Liver (tissue), 9 donors: ENCODE data around the gene NCF4. TPM values are rescaled to one million over a fixed set of nuclear protein-coding genes. Genes with fewer than 3 reads are reported as not detected.

Experiments used
- DNase-seq: peaks from one replicate; pipeline ENCODE4 v3.0.0-alpha.2; 2017; ENCODE audit warnings: low spot score
- H3K27ac ChIP-seq, 2 donors: one replicate each; pipeline ENCODE4 v1.7.0; 2013; ENCODE audit warnings: inconsistent platforms in 2 of 2, low read length in 2 of 2, control low read depth in 1 of 2, low read depth in 1 of 2, mild to moderate bottlenecking in 1 of 2
- H3K27me3 ChIP-seq, 4 donors: one replicate each; pipeline versions ENCODE4 v1.6.1 to v1.7.0; 2013; ENCODE audit warnings: low read length in 3 of 4, inconsistent platforms in 1 of 4, mild to moderate bottlenecking in 1 of 4, moderate library complexity in 1 of 4; ENCODE audit not compliant: control insufficient read depth in 4 of 4, insufficient read depth in 4 of 4
- H3K36me3 ChIP-seq, 4 donors: one replicate each; pipeline versions ENCODE4 v1.6.1 to v1.7.0; 2013; ENCODE audit warnings: low read length in 3 of 4, mild to moderate bottlenecking in 3 of 4, low read depth in 1 of 4, moderate library complexity in 1 of 4; ENCODE audit not compliant: control insufficient read depth in 4 of 4, insufficient read depth in 3 of 4
- H3K4me1 ChIP-seq, 4 donors: one replicate each; pipeline versions ENCODE4 v1.6.1 to v1.7.0; 2013; ENCODE audit warnings: low read length in 3 of 4, mild to moderate bottlenecking in 3 of 4, moderate library complexity in 1 of 4; ENCODE audit not compliant: control insufficient read depth in 4 of 4, insufficient read depth in 4 of 4
- H3K4me3 ChIP-seq, 3 donors: one replicate each; pipeline versions ENCODE4 v1.6.1 to v1.7.0; 2013; ENCODE audit warnings: low read length in 3 of 3, control low read depth in 1 of 3, low read depth in 1 of 3, mild to moderate bottlenecking in 1 of 3
- H3K9ac ChIP-seq, 2 donors: one replicate each; pipeline ENCODE4 v1.7.0; 2013; ENCODE audit warnings: low read length in 2 of 2, mild to moderate bottlenecking in 2 of 2, moderate library complexity in 2 of 2, control low read depth in 1 of 2, low read depth in 1 of 2
- H3K9me3 ChIP-seq, 4 donors: one replicate each; pipeline versions ENCODE4 v1.6.1 to v1.7.0; 2013; ENCODE audit warnings: low read length in 3 of 4; ENCODE audit not compliant: control insufficient read depth in 4 of 4
- EGR1 ChIP-seq, 2 donors: IDR thresholded peaks; 2 replicates each; pipeline ENCODE4 v1.6.1; 2016 to 2018; ENCODE audit warnings: antibody characterized with exemption in 2 of 2, low read depth in 2 of 2
- FOXA1 ChIP-seq: IDR thresholded peaks from 2 replicates; pipeline ENCODE4 v1.6.1; 2016; ENCODE audit warnings: antibody characterized with exemption
- FOXA2 ChIP-seq: IDR thresholded peaks from 2 replicates; pipeline ENCODE4 v1.6.1; 2016; ENCODE audit warnings: antibody characterized with exemption
- HNF4A ChIP-seq, 2 donors: conservative IDR thresholded peaks; 2 replicates each; pipeline ENCODE4 v1.6.1; 2016; ENCODE audit warnings: antibody characterized with exemption in 2 of 2, mild to moderate bottlenecking in 2 of 2
- JUND ChIP-seq, 2 donors: IDR thresholded peaks; 2 replicates each; pipeline ENCODE4 v1.6.1; 2016; ENCODE audit warnings: antibody characterized with exemption in 2 of 2
- MAX ChIP-seq: IDR thresholded peaks from 2 replicates; pipeline ENCODE4 v1.6.1; 2016; ENCODE audit warnings: antibody characterized with exemption
- RAD21 ChIP-seq, 2 donors: IDR thresholded peaks; 2 replicates each; pipeline ENCODE4 v1.6.1; 2016; ENCODE audit warnings: antibody characterized with exemption in 2 of 2, mild to moderate bottlenecking in 2 of 2
- SP1 ChIP-seq: IDR thresholded peaks from 2 replicates; pipeline ENCODE4 v1.6.1; 2018; ENCODE audit warnings: antibody characterized with exemption, mild to moderate bottlenecking
- YY1 ChIP-seq: IDR thresholded peaks from 2 replicates; pipeline ENCODE4 v1.6.1; 2016; ENCODE audit warnings: antibody characterized with exemption, mild to moderate bottlenecking
- WGBS: extraction: QIAGEN DNeasy Blood & Tissue Kit; methylation state at CpG from one replicate; pipeline ENCODE4 v1.1.7; 2013; 5-methylcytosine and 5-hydroxymethylcytosine counted together
- polyA plus RNA-seq, 2 donors: library from polyadenylated mRNA; stranded (reverse) in 1 of 2; unstranded in 1 of 2; fragments of 200-250 nt in 1 of 2; fragments of >200 nt in 1 of 2; fragmentation: Nextera tagmentation in 1 of 2; extraction: Ambion mirVana in 1 of 2; gene quantifications; one replicate each; pipeline versions ENCODE4 v1.2.1 to v1.2.3, GENCODE V29; 2013 to 2015
- total RNA-seq, 2 donors: library from RNA; depleted of rRNA; stranded (reverse); fragments of >200 nt; gene quantifications; one replicate each; pipeline ENCODE4 v1.2.3, GENCODE V29; 2014
- TF ChIP-seq, protein P1 (sequence below): IDR thresholded peaks from 2 replicates; pipeline ENCODE4 v1.6.1; 2016; ENCODE audit warnings: antibody characterized with exemption
- TF ChIP-seq, protein P2 (sequence below): fragments of 150-350 bp; IDR thresholded peaks from 2 replicates; pipeline ENCODE4 v1.5.1; 2017; ENCODE audit warnings: improper control_type of control experiment, low read depth, low read length; ENCODE audit not compliant: missing input control
- donor health status: healthy.
- donor health status: healthy.
- donor health status: healthy.
- donor health status: healthy.
- donor health status: healthy.

The NCF4 gene
- total and polyA plus RNA-seq, 4 donors: 3.9 to 14.3 (median 5.4) TPM

GRCh38 chr22:36824655-36825054 is 36.2 kb upstream of the NCF4 start:
- Histone ChIP-seq H3K27me3 (peaks cover 0 to 2% (median 0%) of the 10 kb centered on the region in 4 donors), H3K9ac (no peak overlapping the region)

GRCh38 chr22:36826262-36826661 is 34.5 kb upstream of the NCF4 start:
- TF ChIP-seq EGR1 (IDR thresholded peaks at IDR 0.05; ENCODE audit: low read depth in 2 of 2) (no peak), HNF4A (conservative IDR thresholded peaks at IDR 0.05) (no peak), YY1 (no peak), FOXA1 (no peak)
- TF ChIP-seq, protein P1, sequence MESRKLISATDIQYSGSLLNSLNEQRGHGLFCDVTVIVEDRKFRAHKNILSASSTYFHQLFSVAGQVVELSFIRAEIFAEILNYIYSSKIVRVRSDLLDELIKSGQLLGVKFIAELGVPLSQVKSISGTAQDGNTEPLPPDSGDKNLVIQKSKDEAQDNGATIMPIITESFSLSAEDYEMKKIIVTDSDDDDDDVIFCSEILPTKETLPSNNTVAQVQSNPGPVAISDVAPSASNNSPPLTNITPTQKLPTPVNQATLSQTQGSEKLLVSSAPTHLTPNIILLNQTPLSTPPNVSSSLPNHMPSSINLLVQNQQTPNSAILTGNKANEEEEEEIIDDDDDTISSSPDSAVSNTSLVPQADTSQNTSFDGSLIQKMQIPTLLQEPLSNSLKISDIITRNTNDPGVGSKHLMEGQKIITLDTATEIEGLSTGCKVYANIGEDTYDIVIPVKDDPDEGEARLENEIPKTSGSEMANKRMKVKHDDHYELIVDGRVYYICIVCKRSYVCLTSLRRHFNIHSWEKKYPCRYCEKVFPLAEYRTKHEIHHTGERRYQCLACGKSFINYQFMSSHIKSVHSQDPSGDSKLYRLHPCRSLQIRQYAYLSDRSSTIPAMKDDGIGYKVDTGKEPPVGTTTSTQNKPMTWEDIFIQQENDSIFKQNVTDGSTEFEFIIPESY: no peak
- no peak for DNase-seq
- Histone ChIP-seq H3K9me3 (no peaks in the 10 kb centered on the region), H3K4me3 (no peak overlapping the region), H3K4me1 (no peaks in the 10 kb centered on the region), H3K27me3 (no peaks in the 10 kb centered on the region), H3K36me3 (no peaks in the 10 kb centered on the region), H3K27ac (no peak overlapping the region), H3K9ac (no peak overlapping the region)
- 80% methylated on average over 6 of the region's 6 CpGs for WGBS

More at GRCh38 chr22:36824655-36825054, 36.2 kb upstream of the NCF4 start:
- WGBS: 93% methylated on average over 2 of the region's 2 CpGs
- no peak for DNase-seq
- no peak overlapping the region for H3K27ac ChIP-seq
- H3K36me3 ChIP-seq: no peaks in the 10 kb centered on the region
- no peaks in the 10 kb centered on the region for H3K4me1 ChIP-seq
- no peak overlapping the region for H3K4me3 ChIP-seq
- H3K9me3 ChIP-seq: no peaks in the 10 kb centered on the region
- TF ChIP-seq EGR1 (IDR thresholded peaks at IDR 0.05; ENCODE audit: low read depth in 2 of 2) (no peak), MAX (no peak), FOXA1 (no peak), FOXA2 (no peak)

DNA sequence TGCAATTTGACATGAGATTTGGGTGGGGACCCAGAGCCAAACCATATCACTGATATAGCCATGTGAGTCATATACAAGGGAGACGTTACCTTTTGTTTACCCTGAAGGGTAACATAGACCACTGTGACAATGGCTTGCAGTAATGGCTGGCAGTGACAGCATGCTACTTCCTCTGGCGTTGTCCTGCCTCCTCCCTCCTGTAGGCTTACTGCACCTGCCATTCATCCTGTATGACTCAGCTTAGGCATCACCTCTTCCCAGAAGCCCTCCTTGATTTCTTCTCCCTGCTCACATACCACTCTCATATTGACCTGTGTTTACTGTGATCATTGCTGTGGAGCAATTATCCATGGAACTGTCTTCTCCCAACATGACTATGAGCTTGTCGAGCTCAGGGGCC is 32.0 kb upstream of the NCF4 start:
- 55% methylated on average over 3 of the region's 3 CpGs for WGBS
- H3K9ac ChIP-seq: no peak overlapping the region
- TF ChIP-seq MAX (no peak), FOXA1 (no peak), HNF4A (conservative IDR thresholded peaks at IDR 0.05) (no peak), JUND (IDR thresholded peaks at IDR 0.05) (no peak), SP1 (no peak), RAD21 (IDR thresholded peaks at IDR 0.05) (no peak), FOXA2 (no peak), YY1 (no peak)
- TF ChIP-seq, protein P2, sequence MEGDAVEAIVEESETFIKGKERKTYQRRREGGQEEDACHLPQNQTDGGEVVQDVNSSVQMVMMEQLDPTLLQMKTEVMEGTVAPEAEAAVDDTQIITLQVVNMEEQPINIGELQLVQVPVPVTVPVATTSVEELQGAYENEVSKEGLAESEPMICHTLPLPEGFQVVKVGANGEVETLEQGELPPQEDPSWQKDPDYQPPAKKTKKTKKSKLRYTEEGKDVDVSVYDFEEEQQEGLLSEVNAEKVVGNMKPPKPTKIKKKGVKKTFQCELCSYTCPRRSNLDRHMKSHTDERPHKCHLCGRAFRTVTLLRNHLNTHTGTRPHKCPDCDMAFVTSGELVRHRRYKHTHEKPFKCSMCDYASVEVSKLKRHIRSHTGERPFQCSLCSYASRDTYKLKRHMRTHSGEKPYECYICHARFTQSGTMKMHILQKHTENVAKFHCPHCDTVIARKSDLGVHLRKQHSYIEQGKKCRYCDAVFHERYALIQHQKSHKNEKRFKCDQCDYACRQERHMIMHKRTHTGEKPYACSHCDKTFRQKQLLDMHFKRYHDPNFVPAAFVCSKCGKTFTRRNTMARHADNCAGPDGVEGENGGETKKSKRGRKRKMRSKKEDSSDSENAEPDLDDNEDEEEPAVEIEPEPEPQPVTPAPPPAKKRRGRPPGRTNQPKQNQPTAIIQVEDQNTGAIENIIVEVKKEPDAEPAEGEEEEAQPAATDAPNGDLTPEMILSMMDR: no peak
- H3K4me1 ChIP-seq: no peaks in the 10 kb centered on the region
- H3K4me3 ChIP-seq: no peak overlapping the region
- H3K9me3 ChIP-seq: peaks cover 0 to 3% (median under 1%) of the 10 kb centered on the region in 4 donors
- H3K36me3 ChIP-seq: no peaks in the 10 kb centered on the region
- H3K27me3 ChIP-seq: no peaks in the 10 kb centered on the region
- H3K27ac ChIP-seq: no peak overlapping the region
- DNase-seq: no peak
